GM21717 (cell line): Measurements from ENCODE around the gene PAX5.
"Not testable (repeated sequence)": the region's sequence is repeated elsewhere in the genome, so short reads cannot be mapped to it uniquely, and the experiment has no call there.

ENCODE experiments used
- ATAC-seq: cut with Tn5 transposase; IDR thresholded peaks from one replicate; pipeline ENCODE4 v1.9.1; 2021; ENCODE audit warnings: mild to moderate bottlenecking, moderate library complexity; ENCODE audit not compliant: unreplicated experiment

Gene PAX5

DNA sequence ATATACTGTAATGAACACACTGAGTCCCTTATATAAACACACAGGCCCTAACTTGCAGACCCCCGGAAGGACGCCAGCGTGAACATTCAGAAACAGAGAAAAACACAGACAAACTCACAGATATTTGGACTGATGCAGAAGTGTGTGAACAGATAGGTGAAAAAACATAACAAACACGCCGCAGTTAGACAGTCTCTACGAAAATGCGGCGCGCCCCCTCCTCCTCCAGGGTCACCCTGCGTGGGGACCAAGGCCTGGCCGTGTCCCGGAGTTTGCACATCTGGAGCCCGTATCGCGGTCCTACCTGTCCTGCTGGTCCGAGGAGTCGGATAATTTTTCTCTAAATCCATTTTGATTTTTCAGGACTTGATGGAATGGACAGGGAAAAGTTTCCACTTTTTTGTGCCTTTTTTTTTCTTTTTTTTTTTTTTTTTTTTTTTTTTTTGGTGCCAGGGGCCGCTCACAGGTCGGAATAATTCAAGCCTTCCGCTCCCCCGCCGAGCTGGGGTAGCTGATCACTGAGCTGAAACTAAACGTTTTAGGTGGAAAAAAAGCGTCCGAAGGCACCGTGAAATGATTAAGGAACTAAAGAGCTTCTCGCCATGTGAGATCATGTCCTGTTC lies at the start of gene PAX5:
Gene PAX5, minus strand, starts transcription at position 587 of the 623 bp plus-strand sequence. Its CDS starts 237 bp downstream, at position 350.
- no peak for ATAC-seq

DNA sequence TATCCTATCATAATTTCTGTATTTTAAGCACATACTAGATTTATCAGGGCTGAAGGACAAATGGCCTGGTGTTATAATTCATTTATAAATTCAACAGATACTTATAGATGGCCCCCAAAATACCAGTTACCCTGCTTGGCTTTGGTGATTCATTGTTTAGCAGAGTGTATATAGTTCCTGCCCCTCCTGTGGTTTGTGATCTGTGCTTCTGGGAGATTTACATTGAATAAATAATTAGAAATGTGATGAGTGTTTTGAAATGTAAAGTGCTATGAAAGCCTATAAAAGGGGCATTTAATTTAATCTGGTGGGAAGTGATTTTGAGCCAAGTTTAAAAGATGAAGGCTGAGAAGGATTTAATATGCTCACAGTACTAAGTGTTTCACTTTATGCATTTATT lies 49.6 kb upstream of the PAX5 start:
- ATAC-seq: no peak

DNA sequence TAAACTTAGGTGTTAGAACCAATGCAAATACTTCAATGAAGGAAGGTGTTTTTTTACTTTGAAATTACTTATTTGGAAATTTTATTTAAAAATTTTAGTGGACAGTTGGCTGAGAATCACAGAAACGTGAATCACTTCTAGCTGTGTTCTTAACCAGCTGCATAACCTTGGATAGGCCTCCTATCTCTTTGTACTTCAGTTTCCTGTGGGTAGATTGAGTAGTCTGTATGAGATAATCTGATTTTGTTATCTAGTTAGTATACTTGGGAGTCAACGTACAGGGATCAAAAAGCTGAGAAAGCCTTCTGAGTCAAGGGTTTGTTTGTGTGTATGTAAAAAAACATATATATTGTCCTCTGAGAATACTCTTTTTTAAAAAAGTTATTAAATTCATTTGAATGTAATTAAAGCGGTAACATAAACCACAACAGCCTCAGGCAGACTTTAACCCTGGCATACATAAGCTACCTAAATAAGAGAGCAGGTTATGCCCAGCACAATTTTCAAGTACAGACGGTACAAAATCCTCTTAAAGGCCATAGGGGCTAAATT lies 48.2 kb upstream of the PAX5 start:
- ATAC-seq: no peak

DNA sequence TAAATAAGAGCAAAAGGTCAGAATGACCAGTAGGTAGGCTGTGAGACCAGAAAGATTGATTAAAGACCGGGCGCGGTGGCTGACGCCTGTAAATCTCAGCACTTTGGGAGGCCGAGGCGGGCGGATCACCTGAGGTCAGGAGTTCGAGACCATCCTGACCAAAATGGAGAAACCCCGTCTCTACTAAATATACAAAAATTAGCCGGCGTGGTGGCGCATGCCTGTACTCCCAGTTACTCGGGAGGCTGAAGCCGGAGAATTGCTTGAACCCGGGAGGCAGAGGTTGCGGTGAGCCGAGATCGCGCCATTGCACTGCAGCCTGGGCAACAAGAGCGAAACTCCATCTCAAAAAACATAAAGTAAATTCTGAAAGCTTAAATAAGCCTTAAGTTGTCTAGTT lies 47.4 kb upstream of the PAX5 start:
- not testable (repeated sequence) for ATAC-seq

DNA sequence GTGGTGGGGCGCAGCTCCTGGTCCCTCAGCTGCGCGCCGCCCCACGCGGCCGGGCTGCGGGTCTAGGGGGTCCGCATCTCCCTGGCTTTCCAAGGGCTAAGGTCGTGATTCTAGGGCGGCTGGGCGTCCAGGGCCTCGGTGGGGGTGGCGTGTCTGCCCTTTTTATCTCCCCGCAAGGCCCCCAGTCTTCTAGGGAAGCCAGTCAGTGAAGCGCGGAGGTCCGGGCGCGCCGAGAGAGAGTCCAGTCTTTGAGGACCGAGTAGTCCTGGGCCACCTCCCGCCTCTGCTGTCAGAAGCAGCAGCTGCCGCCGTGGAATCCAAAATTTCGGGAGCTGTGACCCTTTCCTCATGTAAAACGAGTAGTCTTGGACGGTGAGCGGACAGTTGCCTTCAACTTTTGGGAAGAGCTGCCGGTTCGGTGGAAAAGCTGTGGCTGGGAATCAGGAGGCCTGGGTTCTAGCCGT lies 46.1 kb upstream of the PAX5 start:
- ATAC-seq: peak; percentile 23

DNA sequence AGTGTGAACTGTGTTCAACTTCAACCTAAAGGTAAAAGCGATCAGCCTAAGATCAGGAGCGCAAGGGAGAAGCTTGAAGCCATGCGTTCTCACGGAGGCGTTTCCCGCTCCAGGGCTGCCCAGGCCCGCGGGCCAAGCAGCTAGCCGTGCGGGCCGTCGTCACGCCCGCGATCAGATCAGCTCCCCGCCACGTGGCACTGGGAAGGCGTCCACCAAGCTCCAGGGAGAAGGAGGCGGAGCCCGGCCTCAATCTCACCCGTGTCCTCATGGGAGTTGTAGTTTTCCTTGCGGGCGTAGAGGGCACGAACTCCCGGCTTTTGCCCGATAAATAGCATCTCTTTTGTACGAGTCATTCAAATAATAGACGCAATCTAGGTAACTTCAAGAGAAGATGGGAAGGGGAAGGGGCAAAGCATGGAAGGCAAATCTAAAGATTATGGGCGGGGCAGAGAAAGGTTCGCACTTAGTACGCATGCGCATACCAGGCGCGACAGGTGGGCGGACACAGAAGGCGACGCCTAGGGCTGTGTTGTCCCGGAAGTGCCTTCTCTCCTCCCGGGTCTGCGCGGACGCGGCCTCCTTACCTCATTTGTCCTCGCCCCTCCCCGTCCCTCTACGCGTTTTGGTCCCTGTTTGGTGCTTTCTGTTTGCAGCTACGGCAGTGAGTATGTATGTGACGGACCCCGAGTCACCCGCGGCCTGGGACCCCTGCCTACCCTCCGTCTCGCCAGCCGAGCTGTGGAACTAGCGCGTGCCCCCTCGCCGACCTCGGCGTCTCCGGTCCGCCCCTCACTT lies 45.5 kb upstream of the PAX5 start:
- peak; percentile 80 for ATAC-seq

DNA sequence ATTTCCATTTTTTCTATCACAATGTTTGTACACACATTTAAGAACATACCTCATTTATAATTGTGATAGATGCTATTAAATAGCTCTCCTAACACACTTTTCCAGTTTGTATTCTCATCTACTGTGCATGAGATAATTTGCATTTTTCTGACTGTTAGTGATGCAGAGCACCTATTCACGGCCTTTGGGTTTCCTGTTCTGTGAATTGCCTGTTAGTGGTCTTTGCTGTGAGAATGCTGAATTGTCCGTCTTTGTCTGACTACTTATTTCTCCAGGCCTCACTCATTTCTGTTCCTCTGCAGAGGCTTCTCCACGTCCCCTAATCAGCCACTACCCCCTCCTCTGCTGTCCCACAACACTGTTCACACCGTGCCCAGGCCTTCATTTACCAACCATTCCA lies 40.7 kb upstream of the PAX5 start:
- not testable (repeated sequence) for ATAC-seq

DNA sequence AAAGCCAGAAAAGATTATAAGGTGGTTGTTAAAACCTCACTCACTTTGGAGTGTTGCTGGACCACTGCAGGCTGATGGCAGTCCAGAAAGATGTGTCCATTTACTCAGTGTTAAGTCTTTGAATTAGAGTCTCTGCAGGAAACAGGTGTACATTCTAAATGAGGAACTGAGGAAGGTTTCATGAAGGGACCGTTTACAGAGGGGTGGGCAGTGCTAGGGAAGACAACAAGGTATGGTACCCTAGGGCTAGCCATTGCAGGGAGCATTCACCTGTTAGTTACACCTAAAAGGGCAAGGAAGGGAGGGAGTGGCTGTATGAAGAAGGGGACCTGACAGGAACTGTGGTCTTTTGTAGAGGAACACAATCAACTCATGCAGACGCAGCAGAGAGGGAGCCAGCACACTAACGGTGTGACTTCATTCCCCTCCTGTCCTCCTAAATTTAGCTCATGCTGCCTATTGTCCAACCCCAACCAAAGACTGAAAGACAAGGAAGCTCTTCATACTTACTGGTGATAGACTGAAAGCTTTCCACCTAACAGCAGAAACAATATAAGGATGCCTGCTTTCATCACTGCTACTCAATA lies 32.2 kb upstream of the PAX5 start:
- no peak for ATAC-seq

DNA sequence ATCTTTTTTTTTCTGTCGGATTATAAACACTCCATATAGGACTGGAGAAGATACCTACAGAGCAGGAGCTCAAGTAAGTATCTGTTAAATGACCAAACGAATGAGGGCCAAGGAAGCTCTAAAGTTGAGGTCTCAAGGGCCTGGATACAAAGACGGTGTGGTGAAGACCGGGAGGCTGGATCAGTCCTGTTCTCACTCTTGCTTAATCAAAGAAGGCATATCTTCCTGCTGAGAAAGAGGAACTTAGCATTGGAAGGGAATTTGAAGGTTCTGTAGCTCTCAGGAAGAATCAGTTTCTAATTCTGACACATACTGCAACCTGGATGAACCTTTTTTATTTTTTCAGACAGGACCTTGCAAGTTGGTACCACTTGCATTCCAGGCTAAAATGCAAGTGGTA lies 28.3 kb upstream of the PAX5 start:
- no peak for ATAC-seq

DNA sequence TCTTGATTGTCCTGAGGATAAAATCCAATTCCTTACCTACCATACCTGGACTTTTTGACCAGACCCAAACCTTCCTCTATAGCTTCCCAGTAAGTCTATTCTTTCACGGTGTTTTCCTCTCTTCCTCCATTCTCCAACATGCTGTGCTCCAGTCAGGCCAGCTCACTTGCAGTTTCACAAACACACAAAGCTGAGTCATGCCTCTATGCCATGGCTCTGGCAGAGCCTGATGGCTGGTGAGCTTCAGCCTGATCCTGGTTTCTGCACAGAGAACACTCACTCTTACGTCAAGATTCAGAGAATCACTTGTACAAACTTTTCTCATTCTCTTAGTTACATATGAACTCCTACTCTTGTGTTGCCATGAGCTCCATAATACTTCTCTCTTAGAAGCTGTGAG lies 27.7 kb upstream of the PAX5 start:
- ATAC-seq: no peak

DNA sequence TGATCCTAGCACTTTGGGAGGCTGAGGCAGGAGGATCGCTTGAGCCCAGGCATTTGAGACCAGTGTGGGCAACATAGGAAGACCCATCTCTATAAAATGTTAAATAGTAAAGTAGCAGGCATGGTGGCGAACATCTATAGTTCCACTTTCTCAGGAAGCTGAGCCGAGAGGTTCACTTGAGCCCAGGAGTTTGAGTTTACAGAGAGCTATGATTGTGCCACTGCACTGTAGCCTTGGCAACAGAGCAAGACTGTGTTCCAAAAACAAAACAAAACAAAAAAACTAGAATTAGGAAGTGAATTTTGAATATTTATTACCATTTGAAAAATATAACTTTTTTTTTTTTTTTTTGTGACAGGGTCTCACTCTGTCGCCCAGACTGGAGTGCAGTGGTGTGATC lies 26.8 kb upstream of the PAX5 start:
- no peak for ATAC-seq

DNA sequence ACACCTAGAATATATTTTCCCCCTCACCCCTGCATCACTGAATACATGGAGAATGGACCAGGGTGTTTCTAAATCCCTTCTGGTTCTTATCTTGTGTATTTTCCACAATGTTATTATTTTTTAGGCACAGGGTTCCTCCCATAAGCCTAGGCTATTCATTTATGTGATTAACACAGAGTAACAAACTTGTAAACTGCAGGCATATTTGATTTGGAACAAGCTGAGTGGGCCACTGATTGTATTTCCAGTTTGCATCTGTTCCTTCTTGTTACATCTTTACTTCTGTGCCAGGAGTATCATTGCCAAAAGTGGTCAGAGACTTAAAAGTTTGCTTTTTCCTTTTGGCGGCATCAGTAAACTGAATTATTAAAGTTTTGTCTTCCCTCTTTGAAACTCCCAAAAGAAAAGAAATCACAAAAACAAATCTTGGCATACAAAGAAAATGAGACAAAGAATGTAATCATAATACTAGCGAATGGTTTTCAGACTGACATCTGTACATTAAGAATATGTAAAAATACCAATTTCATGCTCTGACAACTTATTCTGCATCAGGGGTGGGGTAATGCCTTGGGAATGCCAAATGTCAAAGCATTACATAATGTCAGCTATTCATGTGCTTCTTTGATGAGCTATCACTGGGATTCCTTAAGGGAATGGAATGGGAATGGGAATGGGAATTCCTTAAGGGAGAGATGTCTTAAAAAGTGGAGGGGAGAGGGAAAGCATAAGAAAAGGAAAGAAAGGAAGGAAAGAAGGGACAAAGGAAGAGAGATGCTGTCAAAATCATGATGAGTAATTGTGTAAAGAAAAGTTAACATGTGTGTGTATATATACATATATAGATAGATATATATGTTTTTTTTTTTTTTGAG lies 22.2 kb upstream of the PAX5 start:
- no peak for ATAC-seq

DNA sequence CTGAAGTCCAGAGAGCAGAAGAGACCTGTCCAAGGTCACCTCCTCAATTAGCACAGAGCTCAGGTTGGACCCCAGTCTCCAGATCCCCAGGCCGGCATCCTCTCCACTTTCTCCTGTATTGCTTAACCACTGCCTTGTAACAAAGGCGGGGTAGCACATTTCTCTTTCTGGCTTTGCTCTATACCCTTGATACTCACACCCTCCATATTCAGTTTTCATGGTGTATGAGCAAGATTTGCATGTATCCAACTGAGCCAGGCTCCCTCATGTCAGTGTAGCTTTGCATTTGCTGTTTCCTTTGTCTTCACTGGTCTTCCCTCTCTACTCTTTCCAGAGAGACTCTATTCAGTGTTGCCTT lies 20.3 kb upstream of the PAX5 start:
- ATAC-seq: not testable (repeated sequence)

DNA sequence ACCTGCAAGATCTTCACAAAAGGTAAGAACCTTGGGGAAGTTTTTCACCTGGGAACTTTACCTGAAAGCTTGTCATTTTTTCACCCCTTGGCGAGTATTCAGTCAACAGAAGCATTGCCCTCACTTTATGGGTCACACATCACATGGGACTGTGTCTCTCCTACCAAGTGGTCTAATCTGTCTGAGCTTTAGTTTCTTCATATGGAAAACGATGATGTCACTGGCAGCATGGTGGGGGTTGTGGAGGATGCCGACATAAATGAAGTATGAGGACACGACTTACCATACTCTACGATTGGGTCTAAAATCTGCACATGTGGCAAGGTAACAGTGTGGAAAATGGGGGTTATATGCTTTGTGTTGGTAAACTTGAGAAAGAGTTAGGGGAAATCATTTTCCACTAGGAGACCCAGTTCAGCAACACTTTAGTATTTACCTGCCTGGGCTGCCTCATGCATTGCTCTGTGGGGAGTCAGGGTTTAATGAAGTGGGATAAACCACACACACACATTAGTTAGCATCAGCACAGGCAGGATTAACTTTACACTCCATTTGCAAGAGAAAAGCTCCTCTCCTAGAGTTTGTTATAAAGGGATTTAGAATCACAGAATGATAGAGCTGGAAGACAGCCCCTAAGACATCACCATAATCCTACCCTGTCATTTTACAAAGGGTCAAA lies 19.8 kb upstream of the PAX5 start:
- no peak for ATAC-seq

DNA sequence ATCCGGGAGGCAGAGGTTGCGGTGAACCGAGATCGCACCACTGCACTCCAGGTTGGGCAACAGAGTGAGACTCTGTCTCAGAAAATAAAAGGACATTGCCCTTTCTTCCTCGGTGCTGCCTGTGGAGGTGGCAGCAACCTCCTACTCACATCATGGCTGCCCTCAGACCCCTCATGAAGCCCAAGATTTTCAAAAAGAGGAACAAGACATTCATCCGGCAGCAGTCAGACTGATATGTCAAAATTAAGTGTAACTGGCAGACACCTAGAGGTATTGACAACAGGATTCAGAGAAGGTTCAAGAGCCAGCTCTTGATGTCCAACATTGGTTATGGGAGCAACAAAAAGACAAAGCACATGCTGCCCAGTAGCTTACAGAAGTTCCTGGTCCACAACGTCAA lies 12.6 kb upstream of the PAX5 start:
- no peak for ATAC-seq

DNA sequence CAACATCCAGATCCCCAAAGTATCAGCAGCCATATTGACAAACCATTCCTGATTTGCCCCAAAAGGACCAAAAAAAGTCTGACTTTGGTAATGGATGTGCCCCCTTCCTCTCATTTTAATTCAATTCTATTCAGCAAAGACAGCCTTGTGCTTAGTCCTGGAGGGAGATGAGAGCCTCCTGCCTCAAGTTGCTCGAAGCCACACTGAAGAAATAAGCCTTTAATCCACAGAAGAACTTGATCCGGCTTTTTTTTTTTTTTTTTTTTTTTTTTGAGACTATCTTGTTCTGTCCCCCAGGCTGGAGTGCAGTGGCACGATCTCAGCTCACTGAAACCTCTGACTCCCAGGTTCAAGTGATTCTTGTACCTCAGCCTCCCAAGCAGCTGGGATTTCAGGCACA lies 8.4 kb upstream of the PAX5 start:
- ATAC-seq: no peak

DNA sequence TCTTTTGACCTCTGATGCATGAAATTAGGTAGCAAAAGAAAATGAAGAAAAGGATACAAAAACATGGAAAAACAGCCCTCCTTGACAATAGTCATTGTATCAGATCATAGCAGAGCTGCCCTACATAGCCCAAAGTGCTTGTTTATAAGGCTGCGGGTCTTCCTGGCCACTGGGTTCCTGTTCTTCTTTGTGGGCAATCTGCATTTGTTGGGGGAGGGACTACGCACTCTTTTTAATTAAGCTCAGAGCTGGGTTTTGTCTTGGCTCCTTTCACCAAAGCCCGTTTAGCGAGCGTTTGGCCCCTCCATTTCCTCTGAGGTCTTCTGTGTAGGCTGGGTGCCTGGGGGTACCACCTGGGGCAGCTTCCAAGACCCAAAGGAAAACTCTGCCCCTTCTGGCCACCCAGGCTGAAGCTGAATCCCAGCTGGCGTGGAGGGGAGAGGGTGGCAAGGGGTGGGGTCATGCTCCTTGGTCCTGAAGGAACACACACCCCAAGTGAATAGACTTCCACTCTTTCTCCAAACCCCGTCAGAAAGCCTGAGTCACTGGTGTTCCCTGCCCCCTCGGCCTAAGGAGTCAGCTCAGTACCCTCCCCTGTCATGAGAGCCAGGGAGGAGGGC lies 6.5 kb upstream of the PAX5 start:
- no peak for ATAC-seq

DNA sequence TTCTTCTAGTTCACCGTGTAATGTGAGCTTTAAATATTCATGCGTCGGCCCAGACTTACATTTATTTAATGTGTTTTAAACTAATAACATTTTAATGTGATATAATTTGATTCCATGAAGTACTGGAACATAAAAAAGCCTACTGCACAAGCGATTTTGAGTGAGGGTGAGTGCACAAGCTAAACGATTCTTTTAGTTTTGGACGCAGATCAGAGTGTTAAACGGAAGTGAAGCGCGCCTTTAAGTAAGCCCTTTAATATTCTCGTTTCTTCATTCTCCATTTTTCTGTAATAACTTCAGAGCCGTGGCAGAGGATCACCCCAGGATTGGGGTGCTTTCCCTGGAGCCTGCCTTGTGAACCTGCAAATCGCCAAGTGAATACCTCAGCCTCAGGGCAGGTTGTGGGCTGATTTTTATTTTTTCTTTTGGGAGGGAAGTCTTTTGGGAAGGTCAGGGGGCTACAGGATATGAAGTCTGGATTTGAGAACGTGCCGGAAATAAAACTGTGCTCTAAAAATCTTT lies 4.9 kb upstream of the PAX5 start:
- no peak for ATAC-seq

DNA sequence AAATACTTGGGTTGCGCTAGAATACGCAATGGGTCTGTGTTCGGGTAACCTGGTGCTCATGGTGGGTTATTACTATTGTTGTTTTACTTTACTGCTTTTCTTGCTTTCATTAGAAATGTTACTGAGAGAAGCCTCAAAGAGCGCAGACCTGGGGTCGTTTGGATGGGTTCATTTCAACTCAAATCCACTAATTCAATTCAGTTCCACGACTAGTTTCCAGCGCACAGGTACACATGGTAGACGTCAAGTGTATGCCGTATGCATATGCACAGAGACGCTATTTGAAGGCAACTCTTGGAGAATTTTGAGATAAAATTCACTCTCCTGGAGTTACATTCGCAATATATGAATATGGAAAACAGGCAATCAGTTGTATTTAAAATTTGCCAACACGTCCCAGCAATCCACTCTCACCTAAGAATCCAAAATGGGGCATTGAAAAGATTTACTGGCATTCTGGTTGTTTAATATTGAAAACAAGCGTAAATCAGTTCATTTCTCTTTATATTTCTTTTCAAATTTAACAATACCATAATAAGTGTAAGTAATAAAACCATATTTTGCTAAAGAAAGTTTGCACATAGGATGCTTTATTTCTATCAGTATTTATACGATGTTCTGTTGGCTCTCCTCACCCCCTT lies 4.4 kb upstream of the PAX5 start:
- ATAC-seq: no peak
